ENCODE results near the gene CFAP54. TPM values are rescaled to one million over a fixed set of nuclear protein-coding genes. Genes with fewer than 3 reads are reported as not detected.

Gene CFAP54
- total RNA-seq, 1 donor from 2014 or later, result 0.54 TPM

DNA sequence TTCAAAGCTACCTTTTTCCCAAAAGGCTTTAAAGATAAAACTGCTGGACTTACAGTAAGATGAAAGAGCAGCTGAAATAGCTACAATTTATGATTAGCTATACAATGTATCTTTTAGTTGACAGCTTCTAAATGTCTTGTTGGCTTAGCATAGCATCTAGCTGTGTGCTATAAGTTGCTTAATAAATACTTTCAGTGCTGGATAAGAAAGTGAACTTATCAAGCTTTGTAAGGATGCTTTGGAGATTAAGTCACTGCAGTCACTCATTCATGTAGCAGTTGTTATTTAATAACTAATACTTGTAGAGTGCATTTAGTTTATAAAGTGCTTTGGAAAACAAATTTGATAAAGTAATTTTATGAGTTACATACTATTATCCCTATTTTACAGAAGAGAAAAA is 14.6 kb downstream of the CFAP54 start:
- TF ChIP-seq, protein P1, sequence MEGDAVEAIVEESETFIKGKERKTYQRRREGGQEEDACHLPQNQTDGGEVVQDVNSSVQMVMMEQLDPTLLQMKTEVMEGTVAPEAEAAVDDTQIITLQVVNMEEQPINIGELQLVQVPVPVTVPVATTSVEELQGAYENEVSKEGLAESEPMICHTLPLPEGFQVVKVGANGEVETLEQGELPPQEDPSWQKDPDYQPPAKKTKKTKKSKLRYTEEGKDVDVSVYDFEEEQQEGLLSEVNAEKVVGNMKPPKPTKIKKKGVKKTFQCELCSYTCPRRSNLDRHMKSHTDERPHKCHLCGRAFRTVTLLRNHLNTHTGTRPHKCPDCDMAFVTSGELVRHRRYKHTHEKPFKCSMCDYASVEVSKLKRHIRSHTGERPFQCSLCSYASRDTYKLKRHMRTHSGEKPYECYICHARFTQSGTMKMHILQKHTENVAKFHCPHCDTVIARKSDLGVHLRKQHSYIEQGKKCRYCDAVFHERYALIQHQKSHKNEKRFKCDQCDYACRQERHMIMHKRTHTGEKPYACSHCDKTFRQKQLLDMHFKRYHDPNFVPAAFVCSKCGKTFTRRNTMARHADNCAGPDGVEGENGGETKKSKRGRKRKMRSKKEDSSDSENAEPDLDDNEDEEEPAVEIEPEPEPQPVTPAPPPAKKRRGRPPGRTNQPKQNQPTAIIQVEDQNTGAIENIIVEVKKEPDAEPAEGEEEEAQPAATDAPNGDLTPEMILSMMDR (IDR thresholded peaks at IDR 0.05; ENCODE audit: unreplicated experiment), result no peak
- peaks cover 2% of the 10 kb centered on the region for H3K27me3 Mint-ChIP-seq (ENCODE audit: low read depth)
- peaks cover 8% of the 10 kb centered on the region for H3K4me1 Mint-ChIP-seq
- no peaks in the 10 kb centered on the region for H3K36me3 Mint-ChIP-seq
- DNase-seq (ENCODE audit: low spot score in 2 of 2, unreplicated experiment in 2 of 2), result no peak
- H3K27ac Mint-ChIP-seq, result no peak overlapping the region
- no peak overlapping the region for H3K4me3 Mint-ChIP-seq
- peaks cover 5% of the 10 kb centered on the region for H3K9me3 Mint-ChIP-seq

DNA sequence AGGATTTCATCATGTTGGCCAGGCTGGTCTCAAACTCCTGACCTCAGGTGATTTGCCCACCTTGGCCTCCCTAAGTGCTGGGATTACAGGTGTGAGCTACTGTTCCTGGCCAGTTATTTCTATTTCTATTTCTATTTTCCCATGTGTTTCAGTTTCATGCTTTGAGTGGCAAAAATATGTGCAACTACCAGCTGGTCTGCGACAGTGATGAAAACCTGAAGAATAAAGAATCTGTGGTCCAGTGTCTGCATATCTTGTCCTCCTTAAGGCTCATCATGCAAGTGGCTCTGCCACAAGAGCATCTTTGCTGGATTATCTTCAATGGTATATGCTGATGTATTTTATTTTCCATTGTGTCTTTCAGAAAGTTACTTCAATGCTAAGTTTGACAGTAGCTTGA is 17.4 kb downstream of the CFAP54 start:
- no peaks in the 10 kb centered on the region for H3K36me3 Mint-ChIP-seq
- no peaks in the 10 kb centered on the region for H3K4me1 Mint-ChIP-seq
- DNase-seq (ENCODE audit: low spot score in 2 of 2, unreplicated experiment in 2 of 2), result no peak
- TF ChIP-seq, protein P1 (IDR thresholded peaks at IDR 0.05; ENCODE audit: unreplicated experiment), result no peak
- H3K27me3 Mint-ChIP-seq (ENCODE audit: low read depth), result peaks cover 2% of the 10 kb centered on the region
- no peak overlapping the region for H3K4me3 Mint-ChIP-seq
- no peaks in the 10 kb centered on the region for H3K9me3 Mint-ChIP-seq
- no peak overlapping the region for H3K27ac Mint-ChIP-seq

DNA sequence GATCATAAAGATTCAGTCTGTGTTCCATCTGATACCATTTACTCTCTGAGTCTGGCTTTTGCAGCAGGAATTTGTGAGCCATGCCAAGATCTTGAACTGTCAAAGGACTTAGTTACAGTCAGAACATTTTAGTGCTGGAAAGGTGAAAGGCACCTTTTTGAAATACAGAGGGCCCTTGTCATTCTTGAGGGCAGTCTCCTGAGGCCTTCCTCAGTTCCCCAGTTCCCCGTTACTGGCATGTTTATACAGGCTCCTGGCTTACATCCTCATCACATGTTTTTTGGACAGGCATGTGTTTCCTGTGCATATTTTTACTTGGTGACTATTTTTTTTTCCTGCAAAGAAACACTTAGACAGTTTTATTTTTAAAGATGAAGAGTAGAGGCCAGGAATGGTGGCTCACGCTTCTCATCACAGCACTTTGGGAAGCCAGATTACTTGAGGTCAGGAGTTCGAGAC is 21.0 kb downstream of the CFAP54 start:
- Mint-ChIP-seq H3K9me3 (no peaks in the 10 kb centered on the region), H3K4me3 (no peak overlapping the region), H3K4me1 (no peaks in the 10 kb centered on the region), H3K27me3 (ENCODE audit: low read depth) (no peaks in the 10 kb centered on the region), H3K27ac (no peak overlapping the region), H3K36me3 (no peaks in the 10 kb centered on the region)
- TF ChIP-seq, protein P1 (IDR thresholded peaks at IDR 0.05; ENCODE audit: unreplicated experiment), result no peak
- DNase-seq (ENCODE audit: low spot score in 2 of 2, unreplicated experiment in 2 of 2), result no peak

DNA sequence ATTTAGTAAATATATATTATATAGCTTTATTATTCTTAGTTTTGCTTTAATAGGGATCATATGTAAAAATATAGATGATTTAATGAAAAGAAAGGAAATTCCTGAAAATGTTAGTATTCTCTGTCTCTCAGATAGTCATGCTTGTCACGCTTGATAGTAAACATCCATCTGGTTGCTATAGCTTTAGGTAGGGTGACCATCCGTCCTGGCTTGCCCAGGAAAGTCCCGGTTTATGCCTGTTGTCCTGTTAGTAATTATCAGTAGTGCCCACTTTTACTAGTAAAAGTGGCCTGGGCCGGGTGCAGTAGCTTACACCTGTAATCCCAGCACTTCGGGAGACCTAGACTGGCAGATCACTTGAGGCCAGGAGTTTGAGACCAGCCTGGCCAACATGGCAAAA is 23.8 kb downstream of the CFAP54 start:
- H3K27me3 Mint-ChIP-seq (ENCODE audit: low read depth), result no peaks in the 10 kb centered on the region
- no peak for DNase-seq (ENCODE audit: low spot score in 2 of 2, unreplicated experiment in 2 of 2)
- H3K27ac Mint-ChIP-seq, result no peak overlapping the region
- H3K9me3 Mint-ChIP-seq, result no peaks in the 10 kb centered on the region
- TF ChIP-seq, protein P1 (IDR thresholded peaks at IDR 0.05; ENCODE audit: unreplicated experiment), result no peak
- H3K36me3 Mint-ChIP-seq, result no peaks in the 10 kb centered on the region
- no peaks in the 10 kb centered on the region for H3K4me1 Mint-ChIP-seq
- H3K4me3 Mint-ChIP-seq, result no peak overlapping the region

DNA sequence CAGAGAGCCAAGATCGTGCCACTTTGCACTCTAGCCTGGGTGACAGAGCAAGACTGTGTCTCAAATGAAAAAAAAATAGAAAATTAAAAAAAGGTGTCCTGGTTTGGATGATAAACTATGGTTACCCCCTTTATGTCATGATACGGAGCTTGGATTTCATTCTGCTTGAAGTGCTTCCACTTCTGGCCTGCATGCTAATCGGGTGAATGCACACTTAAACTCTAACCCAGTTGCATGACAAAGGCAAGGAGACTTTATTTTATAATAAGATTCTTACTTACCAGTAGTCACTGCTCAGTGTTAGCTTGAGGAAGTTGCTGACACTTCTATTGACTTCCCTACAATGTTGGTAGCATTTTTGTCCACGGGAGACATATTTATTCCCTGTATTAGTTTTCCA is 24.3 kb downstream of the CFAP54 start:
- no peaks in the 10 kb centered on the region for H3K9me3 Mint-ChIP-seq
- no peaks in the 10 kb centered on the region for H3K27me3 Mint-ChIP-seq (ENCODE audit: low read depth)
- no peaks in the 10 kb centered on the region for H3K36me3 Mint-ChIP-seq
- TF ChIP-seq, protein P1 (IDR thresholded peaks at IDR 0.05; ENCODE audit: unreplicated experiment), result no peak
- no peaks in the 10 kb centered on the region for H3K4me1 Mint-ChIP-seq
- no peak overlapping the region for H3K4me3 Mint-ChIP-seq
- DNase-seq (ENCODE audit: low spot score in 2 of 2, unreplicated experiment in 2 of 2), result no peak
- H3K27ac Mint-ChIP-seq, result no peak overlapping the region

DNA sequence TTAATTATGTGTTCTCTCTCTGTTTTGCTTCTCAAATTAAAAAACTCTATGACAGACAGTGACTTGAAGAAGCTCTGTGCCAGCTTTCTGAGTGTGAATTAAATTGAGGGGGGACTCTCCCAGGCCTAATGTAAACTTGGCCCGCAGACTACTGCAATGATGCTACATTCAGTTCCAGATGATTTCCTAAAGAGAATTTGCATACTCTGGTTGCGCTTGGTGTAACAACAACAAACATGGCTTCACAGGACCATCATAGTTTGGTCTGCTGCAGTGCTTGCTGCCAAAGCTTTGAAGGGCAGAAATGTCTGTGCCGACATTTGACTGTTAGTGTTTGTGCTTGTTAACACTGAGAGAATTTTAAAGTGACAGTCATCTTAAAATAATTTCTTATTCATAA is 25.0 kb downstream of the CFAP54 start:
- no peak overlapping the region for H3K27ac Mint-ChIP-seq
- no peaks in the 10 kb centered on the region for H3K36me3 Mint-ChIP-seq
- no peak overlapping the region for H3K4me3 Mint-ChIP-seq
- no peaks in the 10 kb centered on the region for H3K4me1 Mint-ChIP-seq
- TF ChIP-seq, protein P1 (IDR thresholded peaks at IDR 0.05; ENCODE audit: unreplicated experiment), result no peak
- DNase-seq (ENCODE audit: low spot score in 2 of 2, unreplicated experiment in 2 of 2), result no peak
- no peaks in the 10 kb centered on the region for H3K27me3 Mint-ChIP-seq (ENCODE audit: low read depth)
- no peaks in the 10 kb centered on the region for H3K9me3 Mint-ChIP-seq
